ENCODE results near the gene RNF217.
"Not testable (repeated sequence)": the region's sequence is repeated elsewhere in the genome, so short reads cannot be mapped to it uniquely, and the experiment has no call there.

Gene RNF217

GRCh38 chr6:124961777-124962638, at the start of gene RNF217:
Gene RNF217, plus strand, starts transcription at chr6:124962437. Its CDS starts 108 bp downstream, at chr6:124962545.
- no peak for DNase-seq

- no peak for DNase-seq
Measured at GRCh38 chr6:124913056-124913455, 49.2 kb upstream of the RNF217 start.

- DNase-seq = no peak
Measured at GRCh38 chr6:124917769-124918168, 44.5 kb upstream of the RNF217 start.

- DNase-seq = not testable (repeated sequence)
Measured at GRCh38 chr6:124919703-124920102, 42.5 kb upstream of the RNF217 start.

- no peak for DNase-seq
Measured at GRCh38 chr6:124924333-124924759, 37.9 kb upstream of the RNF217 start.

GRCh38 chr6:124926435-124926834, 35.8 kb upstream of the RNF217 start:
- DNase-seq = no peak

- no peak for DNase-seq
Measured at GRCh38 chr6:124927806-124928205, 34.4 kb upstream of the RNF217 start.

- DNase-seq = no peak
Measured at GRCh38 chr6:124928851-124929250, 33.4 kb upstream of the RNF217 start.

GRCh38 chr6:124937645-124938044, 24.6 kb upstream of the RNF217 start:
- DNase-seq = no peak

GRCh38 chr6:124941259-124941658, 21.0 kb upstream of the RNF217 start:
- DNase-seq = no peak

GRCh38 chr6:124943658-124944057, 18.6 kb upstream of the RNF217 start:
- no peak for DNase-seq

GRCh38 chr6:124947971-124948451, 14.2 kb upstream of the RNF217 start:
- no peak for DNase-seq

- no peak for DNase-seq
Measured at GRCh38 chr6:124949706-124950105, 12.5 kb upstream of the RNF217 start.

- no peak for DNase-seq
Measured at GRCh38 chr6:124953808-124954207, 8.4 kb upstream of the RNF217 start.

- DNase-seq = no peak
Measured at GRCh38 chr6:124955108-124955856, 7.0 kb upstream of the RNF217 start.

GRCh38 chr6:124956018-124956417, 6.2 kb upstream of the RNF217 start:
- no peak for DNase-seq

- no peak for DNase-seq
Measured at GRCh38 chr6:124958149-124958548, 4.1 kb upstream of the RNF217 start.

GRCh38 chr6:124958759-124959354, 3.4 kb upstream of the RNF217 start:
- DNase-seq = no peak

- no peak for DNase-seq
Measured at GRCh38 chr6:124960757-124961463, 1.3 kb upstream of the RNF217 start.

GRCh38 chr6:124961464-124961776, 817 bp upstream of the RNF217 start:
- no peak for DNase-seq

- DNase-seq = no peak
Measured at GRCh38 chr6:124962639-124963415, 590 bp downstream of the RNF217 start.

- DNase-seq = no peak
Measured at GRCh38 chr6:124963416-124963785, 1.2 kb downstream of the RNF217 start.

Data from NCI-H526 (cell line).